Activated CD8-positive, alpha-beta memory T cell treated with anti-CD3 and anti-CD28 coated beads, Interleukin-2, amount 10 ng/mL, durations not matched to agents 7 days and 5 days (primary cell): ENCODE results near the gene GRXCR1. TPM values are rescaled to one million over a fixed set of nuclear protein-coding genes. Genes with fewer than 3 reads are reported as not detected.

Source experiments
- total RNA-seq, 2 experiments: library from RNA; stranded (reverse); gene quantifications; one replicate each; pipeline ENCODE4 v1.2.3, GENCODE V29; 2021

Gene GRXCR1
- total RNA-seq, 2 experiments from 2014 or later = not detected

Other genes starting within 250 kb of the GRXCR1 start
- 10 to 100 TPM; 31.3 to 43.8 TPM for gene ATP8A1, start 235.6 kb upstream of the GRXCR1 start, total RNA-seq